Activated gamma-delta T cell (primary cell): Measurements from ENCODE around the gene FICD.
A peak's percentile ranks its signal among the peaks of the same experiment; 100 is the strongest.
"Not testable (repeated sequence)": the region's sequence is repeated elsewhere in the genome, so short reads cannot be mapped to it uniquely, and the experiment has no call there.

ENCODE experiments used
- DNase-seq: peaks from one replicate; lab custom pipeline; 2025; lab: John Stamatoyannopoulos, UW

FICD gene

DNA sequence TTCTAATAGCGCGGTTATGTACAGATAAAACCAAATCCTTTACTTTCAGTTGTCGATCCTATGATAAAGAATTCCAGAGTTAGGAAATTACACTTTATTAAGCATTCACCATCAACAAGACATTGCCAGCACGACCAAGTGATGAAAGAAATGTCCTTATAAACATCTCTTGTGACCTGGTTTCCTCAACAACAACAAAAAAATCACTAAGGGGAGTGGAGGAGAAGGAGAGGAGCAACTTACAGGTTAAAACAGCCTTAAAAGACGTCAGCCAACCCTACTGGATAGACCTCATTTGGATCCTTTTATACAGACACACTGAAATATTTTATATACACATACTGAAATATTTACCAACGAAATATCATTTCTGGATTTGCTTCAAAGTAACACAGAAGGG, 23.1 kb downstream of the FICD start:
- DNase-seq = no peak

DNA sequence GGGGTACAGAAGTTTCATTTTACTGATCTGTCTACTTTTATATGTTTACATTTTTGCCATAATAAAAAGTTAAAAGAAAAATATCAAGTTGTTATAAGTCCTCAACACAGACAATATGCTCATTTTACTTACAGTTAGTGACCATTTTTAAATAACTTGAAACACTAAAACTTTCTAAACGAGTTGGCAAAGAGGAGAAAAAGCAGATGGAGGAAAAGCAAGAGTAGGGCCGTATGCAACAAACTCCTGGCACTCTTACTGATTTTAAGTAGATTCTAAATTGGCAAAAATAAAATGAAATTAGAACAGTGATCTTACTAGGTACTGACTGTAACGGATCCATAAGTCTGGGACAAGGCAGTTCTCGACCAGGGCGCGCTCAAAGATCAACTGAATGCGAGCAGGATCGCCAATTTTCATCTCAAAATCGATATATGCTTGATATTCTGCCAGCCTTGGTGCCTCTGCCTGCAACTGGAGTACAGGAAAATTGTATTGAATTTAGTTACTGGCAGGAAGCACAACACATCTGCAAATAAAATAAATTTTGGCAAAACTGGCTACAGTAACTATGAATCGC, 23.6 kb downstream of the FICD start:
- no peak for DNase-seq

DNA sequence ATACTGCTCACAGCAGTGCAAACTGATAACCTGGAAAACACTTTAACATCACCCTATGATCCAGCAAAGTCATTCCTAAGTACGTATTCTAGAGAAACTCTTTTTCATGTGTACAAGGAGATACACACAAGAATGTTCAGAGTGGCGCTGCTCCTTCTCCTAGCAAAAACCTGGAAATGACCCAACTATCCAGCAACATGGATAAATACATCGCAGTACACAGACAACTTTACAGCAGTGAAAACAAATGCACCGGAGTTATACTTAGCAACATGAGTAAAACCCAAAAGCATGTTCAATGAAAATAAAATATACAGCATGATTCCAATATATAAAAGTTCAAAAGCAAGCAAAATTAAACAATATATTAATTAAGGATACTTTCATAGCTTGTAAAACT, 27.2 kb downstream of the FICD start:
- no peak for DNase-seq

DNA sequence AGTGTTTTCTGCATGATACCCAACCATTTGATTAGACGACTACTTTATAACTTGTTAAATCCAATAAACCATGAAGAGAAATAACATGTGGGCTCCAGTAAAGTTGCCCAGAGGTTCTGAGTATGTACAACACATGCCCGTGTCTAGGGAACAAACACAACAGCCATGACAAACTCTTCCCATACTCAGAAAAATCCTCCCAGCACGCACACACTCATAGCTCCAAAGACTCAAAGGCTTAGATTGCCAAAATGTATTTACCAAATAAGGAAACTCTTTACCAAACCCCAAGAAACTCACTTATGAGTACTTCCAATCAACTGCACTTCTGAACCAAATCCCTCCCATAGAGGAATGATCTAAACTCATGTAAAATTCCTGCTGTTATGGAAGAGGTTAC, 28.6 kb downstream of the FICD start:
- no peak for DNase-seq

DNA sequence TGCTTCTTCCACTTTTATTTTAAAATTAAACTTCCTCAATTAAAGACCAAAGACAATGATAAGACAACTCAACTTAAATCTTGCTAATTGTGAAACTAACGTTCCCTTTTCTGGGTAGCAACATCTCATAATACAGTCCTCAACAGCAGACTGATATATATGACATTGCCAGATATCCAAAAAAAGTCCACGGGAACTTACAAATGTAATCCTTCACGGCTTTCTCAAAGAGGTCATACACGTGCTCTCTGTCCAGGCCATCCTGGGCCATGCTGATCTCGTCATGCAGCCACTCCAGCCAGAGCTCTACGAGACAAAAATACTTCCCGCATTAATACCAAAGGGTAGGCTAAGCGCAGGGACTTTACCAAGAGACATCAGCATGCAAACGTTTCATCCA, 32.6 kb downstream of the FICD start:
- DNase-seq = no peak

DNA sequence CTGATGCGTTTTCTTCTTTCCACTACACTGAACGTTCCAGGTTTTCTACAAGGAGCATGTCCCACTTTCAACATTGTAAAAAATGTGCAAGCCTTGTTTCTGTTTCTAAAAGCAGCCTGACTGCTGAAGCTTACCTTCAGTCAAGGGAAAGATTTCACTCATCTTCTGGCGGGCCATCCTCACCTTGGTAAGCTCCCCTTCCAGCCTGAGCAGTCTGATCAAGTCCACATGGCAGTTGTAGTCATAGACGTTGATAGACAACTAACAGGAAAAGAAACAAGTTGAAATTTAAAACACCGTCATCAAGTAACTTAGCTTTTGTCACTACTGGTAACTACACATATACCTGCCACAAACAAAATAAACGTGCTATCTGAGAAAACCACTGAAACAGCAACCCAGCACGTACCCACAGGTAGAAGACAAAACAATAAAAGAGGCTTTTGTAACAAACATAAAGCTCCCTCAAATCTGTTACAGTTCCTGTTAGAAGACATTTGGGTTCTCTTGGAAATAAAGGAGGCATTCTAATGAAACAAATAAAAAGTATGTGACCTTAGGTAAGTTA, 34.0 kb downstream of the FICD start:
- DNase-seq = no peak

DNA sequence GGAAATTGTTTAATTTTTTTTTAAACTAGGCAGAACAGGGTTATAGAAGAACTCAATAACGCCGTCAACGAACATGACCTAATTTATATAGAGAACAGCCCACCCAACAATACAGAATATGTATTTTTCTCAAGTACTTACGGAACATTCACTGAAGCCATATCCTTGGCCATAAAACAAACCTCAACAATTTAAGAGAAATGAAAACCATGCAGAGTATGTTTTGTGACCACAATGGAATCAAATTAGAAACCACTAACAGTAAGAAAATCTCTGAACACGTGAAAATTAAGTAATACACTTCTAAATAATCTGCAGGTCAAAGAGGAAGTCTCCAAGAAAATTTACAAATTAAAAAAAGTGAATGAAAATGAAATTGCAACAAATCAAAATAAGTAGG, 36.5 kb downstream of the FICD start:
- DNase-seq = no peak

DNA sequence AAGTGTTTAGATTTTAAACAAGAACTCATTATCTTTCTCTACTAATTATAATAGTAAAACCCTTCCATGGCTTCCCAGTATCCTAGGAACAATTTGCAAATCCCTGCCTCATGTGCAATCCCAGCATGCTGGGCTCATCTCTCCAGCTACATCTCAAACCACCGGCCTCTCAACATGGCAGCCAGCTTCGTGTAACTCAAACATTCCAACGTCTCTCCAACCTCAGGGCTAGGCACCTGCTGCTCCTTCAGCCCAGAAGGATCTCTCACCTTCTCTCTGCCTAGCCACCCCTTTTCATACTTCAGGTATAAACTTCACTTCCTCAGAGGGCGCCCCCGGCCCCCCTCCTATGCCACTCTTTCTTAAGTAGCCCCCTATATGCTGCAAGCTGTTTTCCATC, 38.7 kb downstream of the FICD start:
- DNase-seq = no peak

DNA sequence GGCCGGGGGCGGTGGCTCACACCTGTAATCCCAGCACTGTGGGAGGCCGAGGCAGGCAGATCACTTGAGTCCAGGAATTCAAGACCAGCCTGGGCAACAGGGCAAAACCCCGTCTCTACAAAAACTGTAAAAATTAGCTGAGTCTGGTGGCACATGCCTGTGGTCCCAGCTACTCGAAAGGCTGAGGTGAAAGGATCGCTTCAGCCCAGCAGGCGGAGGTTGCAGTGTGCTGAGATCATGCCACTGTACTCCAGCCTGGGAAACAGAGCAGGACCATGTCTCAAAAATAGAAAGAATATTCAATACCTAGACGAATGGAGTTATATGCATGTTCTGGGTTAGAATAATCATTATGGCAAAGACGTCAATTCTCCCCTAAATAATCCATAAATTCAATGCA, 40.3 kb downstream of the FICD start:
- DNase-seq = not testable (repeated sequence)

DNA sequence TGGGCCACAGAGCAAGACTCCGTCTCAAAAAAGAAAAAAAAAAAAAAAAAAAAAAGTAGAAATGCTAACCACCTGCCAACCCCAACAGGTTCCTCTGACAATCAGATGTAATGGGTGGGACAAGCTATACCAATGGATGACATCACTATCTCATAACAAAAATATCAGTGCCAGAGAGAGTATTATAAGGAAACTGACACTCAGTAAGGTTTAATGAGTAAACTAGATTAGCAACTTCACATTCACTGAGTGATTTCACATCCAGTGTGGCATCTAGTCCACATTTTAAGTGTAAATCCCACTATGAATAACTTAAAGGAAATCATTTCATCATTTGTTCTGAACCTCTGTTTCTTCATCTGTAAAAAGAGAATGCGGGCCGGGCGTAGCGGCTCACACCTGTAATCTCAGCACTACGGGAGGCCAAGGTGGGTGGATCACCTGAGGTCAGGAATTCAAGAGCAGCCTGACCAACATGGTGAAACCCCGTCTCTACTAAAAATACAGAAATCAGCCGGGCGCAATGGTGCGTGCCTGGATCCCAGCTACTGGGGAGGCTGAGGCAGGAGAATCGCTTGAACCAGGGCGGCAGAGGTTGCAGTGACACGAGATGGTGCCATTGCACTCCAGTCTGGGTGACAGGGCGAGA, 44.1 kb downstream of the FICD start:
- DNase-seq = no peak

DNA sequence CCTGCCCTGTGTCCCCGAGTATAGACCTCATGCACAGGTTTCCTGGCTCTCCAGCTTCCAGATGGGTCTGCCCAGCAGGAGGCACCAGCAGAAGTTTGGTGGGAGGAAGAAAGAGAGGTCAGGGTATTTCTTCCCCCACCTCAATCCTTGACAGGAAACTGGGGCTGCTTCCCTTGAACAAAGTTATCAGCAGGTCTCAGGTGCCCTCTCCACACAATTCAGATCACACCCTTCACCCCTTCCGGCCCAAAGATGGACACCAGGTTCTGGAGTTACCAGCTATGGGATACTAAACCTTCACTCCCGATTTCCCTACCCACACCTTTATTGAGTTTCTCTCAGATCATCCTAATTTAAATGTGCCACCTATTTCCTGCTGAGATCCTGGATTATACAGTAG, 44.7 kb downstream of the FICD start:
- no peak for DNase-seq

DNA sequence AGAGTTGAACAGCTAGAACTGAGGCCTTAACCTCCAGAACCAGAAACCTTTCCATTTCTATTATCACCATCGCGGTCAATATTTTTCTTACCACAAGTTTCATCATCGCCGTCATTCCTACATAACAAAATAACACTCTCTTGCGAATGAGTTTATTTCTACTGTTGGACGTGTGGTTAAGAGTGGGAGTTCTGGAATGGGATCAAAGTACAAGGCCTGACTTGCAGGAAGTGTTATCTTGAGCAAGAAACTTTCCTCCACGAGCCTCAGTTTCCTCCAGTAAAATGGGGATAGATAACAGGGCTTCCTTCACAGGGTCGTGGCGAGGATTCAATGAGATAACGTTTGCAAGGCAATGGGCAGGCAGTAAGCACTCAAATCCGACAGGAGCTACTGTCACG, 45.2 kb downstream of the FICD start:
- no peak for DNase-seq

DNA sequence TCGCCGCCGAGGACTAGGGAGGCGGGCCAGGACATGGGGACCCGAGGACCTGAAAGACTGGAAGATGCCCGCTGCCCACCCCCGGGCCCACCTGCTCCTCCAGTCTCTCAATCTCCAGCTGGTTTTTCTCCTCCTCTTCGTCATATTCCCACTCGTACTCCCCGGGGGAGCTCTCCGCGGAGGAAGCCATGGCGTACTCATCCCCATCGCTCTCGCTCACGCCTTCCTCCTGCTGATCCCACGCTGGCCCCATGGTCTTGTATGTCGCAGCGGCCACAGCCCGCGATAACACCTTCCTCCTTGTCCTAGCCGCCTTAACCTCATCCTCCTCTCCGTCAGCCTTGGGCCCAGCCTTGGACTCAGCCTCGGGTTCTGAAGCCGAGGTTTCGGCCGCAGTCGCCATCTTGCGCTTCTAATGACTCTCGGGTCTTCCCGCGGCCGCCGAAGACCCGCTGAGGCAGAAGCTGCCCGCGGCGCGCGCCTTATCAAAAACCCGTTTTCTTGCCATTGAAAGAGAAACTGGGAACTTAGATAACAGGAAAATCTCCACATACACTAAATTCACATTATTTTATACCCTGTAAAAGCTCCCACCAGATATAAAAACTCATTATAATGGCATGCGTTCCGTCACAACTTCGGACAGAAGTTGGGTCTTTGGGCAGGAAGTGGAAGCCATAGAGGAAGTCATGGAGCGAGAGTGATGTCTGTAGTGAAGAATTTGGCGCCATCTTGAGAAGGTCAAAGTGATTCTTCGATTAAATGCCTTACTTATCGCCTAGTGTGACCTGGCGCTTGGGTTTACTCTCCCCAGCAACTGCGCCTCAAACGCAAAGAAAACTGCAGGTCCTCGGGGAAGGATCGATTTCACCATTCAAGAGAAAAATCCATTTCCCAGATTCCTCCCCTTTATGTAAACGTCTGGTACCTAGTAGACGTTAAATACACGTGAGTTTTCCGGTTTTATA, 46.0 kb downstream of the FICD start, which contains the start of gene SART3:
Gene SART3 (minus strand): TSS at position 422 of the 968 bp plus-strand sequence. CDS start 19 bp downstream, at position 403.
- DNase-seq = peak; percentile 57

DNA sequence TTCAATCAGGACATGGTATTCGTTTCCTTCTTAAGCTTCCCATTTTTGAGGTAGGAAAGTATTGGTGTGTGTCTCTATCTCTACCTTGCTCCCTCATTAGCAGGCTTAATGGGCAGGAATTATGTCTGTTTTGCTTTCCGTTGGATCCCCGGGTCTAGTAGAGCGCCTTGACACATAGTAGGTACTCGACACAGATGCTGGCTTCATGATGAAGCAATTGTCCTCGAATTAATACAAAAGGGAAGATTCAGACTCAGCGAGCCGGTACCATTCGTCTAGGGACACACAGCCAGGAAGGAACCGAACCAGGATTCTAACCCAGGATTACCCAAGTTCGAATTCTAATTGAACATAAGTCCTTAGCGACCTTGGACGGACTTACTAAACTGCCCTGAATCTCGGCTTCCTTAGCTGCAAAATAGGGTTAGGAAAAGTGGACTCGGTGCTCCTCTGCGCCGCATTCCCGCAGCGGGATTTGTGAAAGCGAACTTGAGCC, 46.8 kb downstream of the FICD start:
- no peak for DNase-seq

DNA sequence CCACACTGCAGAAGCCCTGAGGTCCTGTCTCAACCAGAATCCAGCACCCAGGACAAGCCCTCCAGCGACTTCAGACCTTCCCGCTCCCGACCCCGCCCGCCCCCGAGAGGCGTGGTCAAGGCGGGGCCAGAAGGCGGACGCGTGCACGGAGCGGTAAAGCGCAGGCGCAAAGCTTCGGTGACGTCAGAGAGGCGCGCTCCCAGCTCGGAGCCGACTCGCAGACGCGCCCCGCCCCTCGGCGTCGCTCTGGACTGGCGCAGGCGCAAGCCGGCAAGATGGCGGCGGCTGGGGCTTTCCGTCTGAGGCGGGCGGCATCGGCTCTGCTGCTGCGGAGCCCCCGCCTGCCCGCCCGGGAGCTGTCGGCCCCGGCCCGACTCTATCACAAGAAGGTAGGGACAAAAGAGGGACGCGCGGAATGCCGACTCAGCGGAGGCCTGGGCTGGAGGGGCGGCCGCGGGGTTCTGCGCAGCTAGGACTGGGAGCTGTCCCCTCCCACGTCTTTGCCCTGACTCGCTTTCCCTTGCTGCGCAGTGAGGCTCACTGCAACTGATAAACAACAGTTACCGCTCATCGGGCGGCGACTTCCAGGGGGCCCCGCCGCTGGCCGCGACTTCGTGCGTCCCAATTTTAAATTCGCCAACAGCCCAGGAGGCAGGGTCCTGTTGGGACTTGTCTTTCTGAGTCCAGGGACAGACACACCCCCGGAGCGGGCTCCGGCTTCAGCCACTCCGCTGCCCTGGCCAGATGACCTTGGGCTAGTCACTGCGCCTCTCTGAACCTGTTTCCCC, 47.5 kb downstream of the FICD start, which contains the start of gene ISCU:
Gene ISCU (plus strand): TSS at position 249 of the 788 bp plus-strand sequence. CDS start 27 bp downstream, at position 276.
- DNase-seq = peak; percentile 96

DNA sequence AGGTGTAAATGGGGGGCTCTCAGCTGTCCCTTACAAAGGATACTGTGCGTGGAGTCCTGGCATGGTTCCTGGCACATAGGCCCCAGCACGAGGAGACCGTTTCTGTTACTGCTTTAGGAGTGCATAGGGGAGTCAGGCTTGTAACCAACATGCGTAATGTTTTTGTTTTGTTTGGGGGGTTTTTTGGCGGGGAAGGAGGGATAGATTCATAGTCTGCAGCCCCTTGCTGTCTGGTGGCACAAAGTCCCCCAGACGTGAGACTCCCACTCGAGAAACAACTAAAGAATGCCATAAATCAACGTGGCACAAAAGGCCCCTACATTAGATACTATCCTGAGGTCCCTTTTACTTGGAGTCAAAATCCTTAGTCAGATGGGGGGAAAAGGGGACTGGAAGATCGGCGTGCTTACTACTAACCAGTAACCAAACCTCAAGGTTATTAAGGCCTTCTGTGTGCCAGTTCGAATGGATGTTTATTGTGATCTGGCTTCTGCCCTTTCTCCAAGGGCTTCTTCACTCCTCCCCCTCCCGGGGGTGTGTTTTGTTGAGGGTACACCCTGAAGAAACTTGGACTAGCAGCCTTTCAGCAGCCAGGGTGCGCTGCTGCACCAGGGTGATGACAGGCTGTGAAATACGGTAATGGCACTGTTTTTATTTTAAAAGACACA, 48.2 kb downstream of the FICD start:
- DNase-seq = peak; percentile 30

DNA sequence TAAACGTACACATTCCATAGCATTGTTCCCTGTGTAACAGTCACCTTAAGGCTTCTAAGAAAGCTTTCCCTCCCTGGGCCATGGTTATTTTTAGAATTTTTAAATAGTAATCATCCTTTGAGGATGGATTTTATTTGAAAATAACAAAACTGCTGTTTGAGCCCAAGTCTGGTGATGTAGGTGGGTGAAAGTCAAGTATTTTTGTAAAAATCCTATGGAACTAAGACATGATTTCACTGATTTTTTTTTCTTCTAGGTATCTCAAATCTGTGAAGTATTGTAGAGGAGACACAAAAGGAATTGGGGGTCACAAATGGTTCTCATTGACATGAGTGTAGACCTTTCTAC, 48.7 kb downstream of the FICD start:
- no peak for DNase-seq

DNA sequence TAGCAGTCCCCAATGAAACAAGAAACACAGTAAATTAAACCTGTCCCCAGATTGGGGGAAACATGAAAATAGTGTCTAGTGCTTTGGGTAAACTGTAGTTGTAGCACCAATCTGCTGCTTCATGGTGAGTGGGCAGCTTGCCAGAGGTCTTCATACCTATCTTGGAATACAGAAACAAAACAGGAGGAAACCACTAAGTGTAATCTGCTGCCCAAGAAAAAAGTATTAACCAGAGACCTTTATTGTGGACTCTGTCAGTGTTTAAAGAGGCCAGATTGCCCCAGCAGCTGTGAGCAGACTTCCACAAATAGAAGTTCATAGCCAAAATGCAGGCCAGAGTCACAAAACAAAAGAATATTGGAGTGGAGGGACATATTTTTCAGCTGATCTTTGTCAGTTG, 49.6 kb downstream of the FICD start:
- DNase-seq = no peak

DNA sequence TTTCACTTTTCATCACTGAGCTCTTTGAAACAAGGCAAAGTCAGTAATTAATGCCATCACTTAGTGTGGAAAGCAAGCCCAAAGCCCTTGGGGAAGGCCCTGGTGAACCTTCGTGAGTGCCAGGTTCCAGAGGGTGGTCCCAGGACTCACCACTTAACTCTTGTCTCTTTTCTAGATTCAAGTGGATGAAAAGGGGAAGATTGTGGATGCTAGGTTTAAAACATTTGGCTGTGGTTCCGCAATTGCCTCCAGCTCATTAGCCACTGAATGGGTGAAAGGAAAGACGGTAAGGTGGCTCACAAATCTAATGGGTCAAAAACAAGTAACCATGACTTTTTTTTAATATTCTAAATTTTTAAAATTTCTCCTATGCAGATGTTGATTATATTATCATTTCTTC, 50.1 kb downstream of the FICD start:
- DNase-seq = no peak

DNA sequence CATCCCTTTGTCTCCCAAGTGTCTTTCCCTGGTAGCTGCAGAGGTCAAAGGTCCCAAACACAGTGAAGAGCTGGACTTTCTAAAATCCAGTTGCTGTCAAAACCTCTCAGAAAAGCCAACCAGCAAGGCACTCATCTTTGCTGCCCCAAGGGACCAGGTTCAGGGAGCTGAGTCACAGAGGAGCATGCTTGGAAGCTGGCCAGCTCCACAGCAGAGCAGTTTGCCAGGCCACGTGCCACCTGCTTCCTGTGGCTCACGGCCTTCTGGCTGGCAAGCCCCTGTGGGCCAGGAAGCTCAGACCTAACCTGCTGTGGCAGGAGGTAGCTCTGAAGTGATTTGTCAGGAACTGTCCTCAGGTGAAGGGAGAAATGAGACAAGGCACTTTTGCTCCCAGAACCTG, 50.9 kb downstream of the FICD start:
- peak; percentile 16 for DNase-seq

DNA sequence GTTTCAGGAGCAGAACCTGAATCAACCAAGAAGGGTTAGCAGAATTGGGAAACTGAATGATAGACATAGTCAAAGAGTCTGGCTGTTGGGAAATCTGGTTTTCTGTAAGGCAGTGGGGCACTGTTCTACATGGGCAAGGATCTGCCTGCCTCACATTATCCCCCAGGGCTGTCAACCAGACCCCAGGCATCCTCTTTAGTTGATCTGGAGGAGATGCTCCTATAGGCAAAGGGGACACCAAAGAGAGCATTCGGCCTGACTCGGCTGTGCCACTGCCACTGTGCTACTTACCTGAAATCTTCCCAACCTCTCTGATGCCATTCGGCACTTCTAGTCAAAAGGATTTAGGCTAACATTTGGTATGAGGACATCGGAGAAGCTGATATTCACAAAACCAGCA, 51.4 kb downstream of the FICD start:
- DNase-seq = no peak
